GM23248 (cell line): ENCODE measurements around the gene LRMDA. TPM values are rescaled to one million over a fixed set of nuclear protein-coding genes. Genes with fewer than 3 reads are reported as not detected.

ENCODE experiments used
- DNase-seq: peaks from one replicate; pipeline ENCODE4 v3.0.0-alpha.2; 2015
- H2AFZ ChIP-seq: fragments of 200-600 bp; sonication (generic); 2 replicates; pipeline ENCODE4 v1.6.1; 2016; ENCODE audit warnings: antibody characterized with exemption
- H3F3A ChIP-seq: fragments of 200-600 bp; sonication (generic); 2 replicates; pipeline ENCODE4 v1.6.1; 2016; ENCODE audit warnings: mild to moderate bottlenecking, antibody characterized with exemption, mixed run types; ENCODE audit not compliant: insufficient read depth
- H3K27ac ChIP-seq: fragments of 200-600 bp; sonication (generic); 2 replicates; pipeline ENCODE4 v1.5.1; 2016; ENCODE audit warnings: mild to moderate bottlenecking
- H3K27me3 ChIP-seq: fragments of 200-600 bp; sonication (generic); replicated peaks from 2 replicates; pipeline ENCODE4 v1.6.1; 2016; ENCODE audit warnings: mild to moderate bottlenecking; ENCODE audit not compliant: insufficient read depth
- H3K36me3 ChIP-seq: fragments of 200-600 bp; sonication (generic); 2 replicates; pipeline ENCODE4 v1.6.1; 2016; ENCODE audit warnings: low read depth, mild to moderate bottlenecking
- H3K4me1 ChIP-seq: fragments of 200-600 bp; sonication (generic); 2 replicates; pipeline ENCODE4 v1.6.1; 2016; ENCODE audit warnings: mild to moderate bottlenecking; ENCODE audit not compliant: insufficient read depth
- H3K4me2 ChIP-seq: fragments of 200-600 bp; sonication (generic); one replicate; pipeline ENCODE4 v1.6.1; 2016; ENCODE audit warnings: mild to moderate bottlenecking; ENCODE audit not compliant: unreplicated experiment
- H3K4me3 ChIP-seq: fragments of 200-600 bp; sonication (generic); 2 replicates; pipeline ENCODE4 v1.5.1; 2016; ENCODE audit warnings: mild to moderate bottlenecking
- H3K79me2 ChIP-seq: fragments of 200-600 bp; sonication (generic); 2 replicates; pipeline ENCODE4 v1.6.1; 2016; ENCODE audit warnings: mild to moderate bottlenecking; ENCODE audit not compliant: insufficient read depth
- H3K9ac ChIP-seq: fragments of 200-600 bp; sonication (generic); 2 replicates; pipeline ENCODE4 v1.6.1; 2016; ENCODE audit warnings: mild to moderate bottlenecking
- H3K9me2 ChIP-seq: fragments of 200-600 bp; sonication (generic); 2 replicates; pipeline ENCODE4 v1.6.1; 2016; ENCODE audit warnings: mixed run types, mild to moderate bottlenecking, moderate library complexity; ENCODE audit not compliant: insufficient read depth
- H3K9me3 ChIP-seq: fragments of 200-600 bp; sonication (generic); one replicate; pipeline ENCODE4 v1.6.1; 2017; ENCODE audit warnings: low read depth
- H4K20me1 ChIP-seq: fragments of 200-600 bp; sonication (generic); 2 replicates; pipeline ENCODE4 v1.6.0; 2016; ENCODE audit not compliant: insufficient read depth
- EZH2 ChIP-seq: fragments of 200-600 bp; sonication (generic); IDR thresholded peaks from 2 replicates; pipeline ENCODE4 v1.6.1; 2018; ENCODE audit warnings: antibody characterized with exemption, mild to moderate bottlenecking; ENCODE audit not compliant: insufficient read depth, poor library complexity, severe bottlenecking
- EZH2phosphoT487 ChIP-seq: fragments of 200-600 bp; sonication (generic); IDR thresholded peaks from 2 replicates; pipeline ENCODE4 v1.6.1; 2018; ENCODE audit warnings: antibody characterized with exemption, moderate library complexity, mild to moderate bottlenecking, low read depth; ENCODE audit not compliant: insufficient read depth
- WGBS, 2 experiments: methylation state at CpG; one replicate each; pipeline ENCODE4 v1.1.6; 2015 to 2017; ENCODE audit warnings: low lambda C conversion rate in 2 of 2, low coverage in 1 of 2; ENCODE audit errors: missing lambda C conversion rate in 2 of 2; 5-methylcytosine and 5-hydroxymethylcytosine counted together
- in situ Hi-C: fragments of 300-500 bp; cut with MboI; formaldehyde crosslinking; loops from 2 replicates; pipeline ENCODE4 v1.15.0; 2020
- polyA plus RNA-seq: library from polyadenylated mRNA; unstranded; fragments of >200 nt; fragmentation: Nextera tagmentation; extraction: Ambion mirVana; gene quantifications from 2 replicates; pipeline ENCODE4 v1.2.1, GENCODE V29; 2016
- total RNA-seq: library from RNA; depleted of rRNA; stranded (reverse); fragments of >200 nt; shearing (Covaris generic); gene quantifications from 2 replicates; pipeline ENCODE4 v1.2.3, GENCODE V29; 2014

Gene LRMDA
- total and polyA plus RNA-seq, 2 experiments from 2014 or later, result 2.6 TPM; not detected in 1

DNA sequence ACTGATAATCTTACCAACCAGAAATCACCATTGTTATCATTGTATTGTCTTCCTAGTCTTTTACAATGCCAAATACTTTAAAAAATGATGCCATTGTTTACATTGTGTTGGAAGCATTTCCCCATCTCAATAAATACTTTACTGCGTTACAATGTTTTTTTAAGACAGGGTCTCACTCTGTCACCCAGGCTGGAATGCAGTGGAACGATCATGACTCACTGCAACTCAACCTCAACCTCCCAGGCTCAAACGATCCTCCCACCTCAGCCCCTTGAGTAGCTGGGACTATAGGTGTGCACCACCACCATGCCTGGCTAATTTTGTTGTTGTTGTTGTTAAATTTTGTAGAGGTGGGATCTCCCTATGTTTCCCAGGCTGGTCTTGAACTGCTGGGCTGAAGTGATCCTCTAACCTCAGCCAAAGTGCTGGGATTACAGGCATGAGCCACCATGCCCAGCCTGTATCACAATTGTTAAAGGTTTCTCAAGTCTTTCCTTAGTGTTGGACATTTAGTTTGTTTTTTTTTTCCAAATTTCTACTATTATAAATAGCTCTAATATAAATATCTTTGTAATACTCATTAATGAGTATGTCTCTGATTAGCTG is 13.5 kb downstream of the LRMDA start:
- Histone ChIP-seq H3K4me2 (no peak overlapping the region), H3K27me3 (no peaks in the 10 kb centered on the region)
- in situ Hi-C loops, result no loop called here

DNA sequence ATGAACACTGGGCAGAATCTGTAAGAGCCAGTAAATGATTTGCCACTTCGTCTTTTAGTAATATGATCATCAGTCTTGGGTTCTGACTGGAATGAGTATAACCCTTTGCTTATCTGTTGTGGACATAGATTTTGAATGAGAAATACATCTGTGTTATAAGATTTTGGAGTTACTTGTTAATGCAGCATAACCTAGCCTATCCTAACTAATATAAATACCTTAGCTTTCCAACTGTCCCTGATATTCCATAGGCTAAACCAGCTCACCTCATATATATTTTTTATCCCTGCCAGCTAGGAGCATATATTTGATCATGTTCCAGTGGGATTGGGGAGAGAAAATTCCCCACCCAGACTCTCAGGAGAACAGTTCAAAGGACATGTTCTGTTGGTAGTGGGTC is 15.1 kb downstream of the LRMDA start:
- H3K4me2 ChIP-seq, result no peak overlapping the region
- no peaks in the 10 kb centered on the region for H3K36me3 ChIP-seq
- no peaks in the 10 kb centered on the region for H3K27me3 ChIP-seq
- H4K20me1 ChIP-seq, result no peaks in the 10 kb centered on the region
- no peak for TF ChIP-seq EZH2
- TF ChIP-seq EZH2phosphoT487, result no peak
- H3K9me2 ChIP-seq, result no peaks in the 10 kb centered on the region
- H3K4me1 ChIP-seq, result no peaks in the 10 kb centered on the region
- H3K9me3 ChIP-seq, result no peaks in the 10 kb centered on the region
- no peak for DNase-seq
- no peaks in the 10 kb centered on the region for H3F3A ChIP-seq
- in situ Hi-C loops, result no loop called here
- no peaks in the 10 kb centered on the region for H3K79me2 ChIP-seq
- 63 to 70% methylated on average over 1 of the region's 1 CpG for WGBS, 2 experiments
- H3K9ac ChIP-seq, result no peak overlapping the region
- H3K27ac ChIP-seq, result no peak overlapping the region
- no peak overlapping the region for H2AFZ ChIP-seq
- no peak overlapping the region for H3K4me3 ChIP-seq

More for the DNA sequence above, 13.5 kb downstream of the LRMDA start:
- Histone ChIP-seq H2AFZ (no peak overlapping the region), H3K4me3 (no peak overlapping the region), H3K9ac (no peak overlapping the region), H3K9me3 (no peaks in the 10 kb centered on the region), H3K36me3 (no peaks in the 10 kb centered on the region), H3K4me1 (no peaks in the 10 kb centered on the region), H3K9me2 (no peaks in the 10 kb centered on the region), H3K79me2 (no peaks in the 10 kb centered on the region), H3F3A (no peaks in the 10 kb centered on the region), H4K20me1 (no peaks in the 10 kb centered on the region), H3K27ac (no peak overlapping the region)
- 58 to 66% methylated on average over 3 of the region's 3 CpGs for WGBS, 2 experiments
- DNase-seq, result no peak
- TF ChIP-seq EZH2phosphoT487 (no peak), EZH2 (no peak)

DNA sequence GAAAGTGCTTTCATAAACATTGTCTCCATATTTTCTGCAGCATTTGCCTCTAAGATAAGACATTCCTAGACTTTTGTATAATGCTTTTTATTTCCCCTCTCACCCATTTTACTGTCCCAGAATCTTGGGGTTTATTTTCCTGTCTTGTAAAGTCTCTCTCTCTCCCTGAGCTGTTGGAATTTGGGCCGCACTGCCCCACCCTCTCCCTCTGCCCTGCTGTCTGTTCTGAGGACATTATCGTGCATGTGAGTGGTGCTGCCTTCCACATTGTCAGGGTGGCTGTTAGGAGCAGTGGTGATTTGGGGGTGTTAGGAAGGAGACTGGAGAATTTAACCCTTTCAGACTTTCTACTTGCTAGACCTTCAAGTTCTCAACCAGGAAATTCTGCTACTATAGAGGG is 16.7 kb downstream of the LRMDA start:
- Histone ChIP-seq H4K20me1 (no peaks in the 10 kb centered on the region), H3K79me2 (no peaks in the 10 kb centered on the region), H3K4me2 (no peak overlapping the region), H3K9ac (no peak overlapping the region), H3K4me3 (no peak overlapping the region), H3F3A (no peaks in the 10 kb centered on the region), H3K9me3 (no peaks in the 10 kb centered on the region), H3K36me3 (no peaks in the 10 kb centered on the region), H3K4me1 (no peaks in the 10 kb centered on the region), H3K9me2 (no peaks in the 10 kb centered on the region), H3K27me3 (no peaks in the 10 kb centered on the region), H3K27ac (no peak overlapping the region), H2AFZ (no peak overlapping the region)
- 68 to 78% methylated on average over 2 of the region's 2 CpGs for WGBS, 2 experiments
- TF ChIP-seq EZH2 (no peak), EZH2phosphoT487 (no peak)
- DNase-seq, result no peak
- in situ Hi-C loops, result no loop called here

DNA sequence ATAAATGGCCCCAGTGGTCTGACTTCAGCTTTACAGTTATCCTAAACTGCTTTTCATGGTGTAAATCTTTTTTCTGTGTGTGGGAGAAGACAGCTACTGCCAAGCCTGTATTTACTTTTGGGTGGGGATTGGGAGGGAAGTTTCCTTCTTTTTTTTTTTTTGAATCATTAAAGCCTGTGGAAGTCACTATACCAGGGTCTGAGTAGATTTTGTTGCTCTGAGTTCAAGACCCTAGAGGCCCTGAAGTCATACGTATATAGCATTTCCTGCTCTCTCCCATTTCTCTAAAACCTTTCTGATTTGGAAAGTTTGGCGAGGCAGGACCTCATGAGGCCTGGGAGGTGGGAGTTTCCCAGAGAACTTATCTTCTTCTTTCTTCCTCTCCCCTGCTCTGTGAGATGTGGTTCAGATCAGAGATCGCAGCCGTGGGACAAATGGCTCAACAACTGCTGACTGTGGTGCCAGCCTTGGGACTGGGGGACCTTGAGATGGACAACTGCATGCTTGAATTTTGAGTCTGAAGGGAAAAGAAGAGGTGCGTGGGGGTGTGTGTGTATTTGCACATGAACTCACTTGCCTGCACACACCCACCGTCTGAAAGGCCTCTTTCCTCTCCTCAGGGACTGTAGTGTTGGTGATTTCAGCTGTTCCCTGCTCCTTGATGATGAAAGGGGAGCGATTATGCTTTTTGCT is 18.1 kb downstream of the LRMDA start:
- no peaks in the 10 kb centered on the region for H3K9me2 ChIP-seq
- 93 to 97% methylated on average over 7 of the region's 7 CpGs for WGBS, 2 experiments
- in situ Hi-C loops, result no loop called here

DNA sequence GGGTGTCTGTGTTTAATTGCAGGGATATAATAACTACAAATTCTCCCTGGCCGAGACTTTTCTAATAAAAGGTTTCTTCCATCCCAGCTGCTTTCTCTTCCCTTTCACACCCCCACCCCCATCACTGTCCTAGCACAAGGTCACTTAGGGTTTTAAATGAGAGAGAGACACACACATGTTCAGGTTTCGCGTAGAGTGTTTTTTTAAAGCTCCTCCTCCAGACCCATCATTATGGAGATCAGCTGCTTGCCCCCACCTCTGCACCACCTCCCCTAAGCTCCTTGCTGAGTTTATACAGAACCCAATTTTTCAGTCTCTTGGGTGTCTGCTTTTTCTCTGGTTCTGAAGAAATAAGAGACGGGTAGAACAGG is 18.6 kb downstream of the LRMDA start:
- no peak for DNase-seq
- Histone ChIP-seq H3K9me3 (no peaks in the 10 kb centered on the region), H3F3A (no peaks in the 10 kb centered on the region), H3K27me3 (no peaks in the 10 kb centered on the region), H3K9ac (no peak overlapping the region), H3K4me2 (no peak overlapping the region), H3K79me2 (no peaks in the 10 kb centered on the region), H4K20me1 (no peaks in the 10 kb centered on the region), H3K36me3 (no peaks in the 10 kb centered on the region), H2AFZ (no peak overlapping the region), H3K9me2 (no peaks in the 10 kb centered on the region), H3K4me1 (no peaks in the 10 kb centered on the region), H3K27ac (no peak overlapping the region), H3K4me3 (no peak overlapping the region)
- in situ Hi-C loops, result no loop called here
- TF ChIP-seq EZH2phosphoT487, result no peak
- no peak for TF ChIP-seq EZH2
- WGBS, 2 experiments, result 81 to 97% methylated on average over 4 of the region's 4 CpGs

More for the DNA sequence above, 18.1 kb downstream of the LRMDA start:
- H3K27me3 ChIP-seq, result no peaks in the 10 kb centered on the region
- DNase-seq, result no peak
- H3F3A ChIP-seq, result no peaks in the 10 kb centered on the region
- H3K9ac ChIP-seq, result no peak overlapping the region
- no peaks in the 10 kb centered on the region for H3K9me3 ChIP-seq
- no peak overlapping the region for H2AFZ ChIP-seq
- no peak overlapping the region for H3K27ac ChIP-seq
- H3K4me2 ChIP-seq, result no peak overlapping the region
- H4K20me1 ChIP-seq, result no peaks in the 10 kb centered on the region
- no peaks in the 10 kb centered on the region for H3K79me2 ChIP-seq
- no peaks in the 10 kb centered on the region for H3K36me3 ChIP-seq
- H3K4me1 ChIP-seq, result no peaks in the 10 kb centered on the region
- no peak for TF ChIP-seq EZH2
- TF ChIP-seq EZH2phosphoT487, result no peak
- H3K4me3 ChIP-seq, result no peak overlapping the region
